Caco-2 (cell line): ENCODE measurements around the gene MLEC. TPM values are rescaled to one million over a fixed set of nuclear protein-coding genes. Genes with fewer than 3 reads are reported as not detected.

Experiments used
- BruUV-seq: library from RNA; stranded (reverse); fragments of 400-500 nt; replicated peaks from 2 replicates; lab custom pipeline; 2021; lab: Mats Ljungman, UMichigan
- CTCF ChIA-PET: fragments of 300-600 bp; sonication (Branson Sonifier 250); formaldehyde crosslinking; loops from one replicate; lab custom pipeline; 2022; ENCODE audit warnings: antibody characterized with exemption; lab: Charles Lee
- POLR2A ChIA-PET: fragments of 300-600 bp; sonication (Branson Sonifier 250); formaldehyde crosslinking; loops from one replicate; lab custom pipeline; 2022; ENCODE audit warnings: antibody characterized with exemption; lab: Charles Lee
- DNase-seq, 2 experiments: peaks; one replicate each; pipeline versions ENCODE4 v3.0.0 to v3.0.0-alpha.2; 2020 to 2022
- H3K27me3 ChIP-seq: replicated peaks from 2 replicates; pipeline ENCODE4 v1.6.0; 2011; ENCODE audit warnings: low read length; ENCODE audit not compliant: control insufficient read depth, insufficient read depth
- H3K36me3 ChIP-seq: 2 replicates; pipeline ENCODE4 v1.5.1; 2011; ENCODE audit warnings: low read length; ENCODE audit not compliant: control insufficient read depth, insufficient read depth
- H3K4me1 ChIP-seq: fragments of 250-450 bp; sonication (Bioruptor Pico); 2 replicates; pipeline ENCODE4 v1.5.1; 2020; ENCODE audit warnings: mild to moderate bottlenecking
- H3K4me3 ChIP-seq: 2 replicates; pipeline ENCODE4 v1.5.1; 2011; ENCODE audit warnings: low read depth, mild to moderate bottlenecking, control low read depth, low read length
- H3K9me3 ChIP-seq: fragments of 250-450 bp; sonication (Bioruptor Pico); 2 replicates; pipeline ENCODE4 v1.5.1; 2020; ENCODE audit warnings: mild to moderate bottlenecking, moderate library complexity
- H3K27ac Mint-ChIP-seq: one replicate; pipeline ENCODE4 v1.8.0; 2022; ENCODE audit warnings: mixed read lengths; ENCODE audit not compliant: unreplicated experiment
- H3K27me3 Mint-ChIP-seq: one replicate; pipeline ENCODE4 v1.8.0; 2022; ENCODE audit warnings: mixed read lengths; ENCODE audit not compliant: insufficient read depth, unreplicated experiment
- H3K36me3 Mint-ChIP-seq: one replicate; pipeline ENCODE4 v1.8.0; 2022; ENCODE audit warnings: mild to moderate bottlenecking, mixed read lengths; ENCODE audit not compliant: insufficient read depth, unreplicated experiment
- H3K4me1 Mint-ChIP-seq: one replicate; pipeline ENCODE4 v1.8.0; 2022; ENCODE audit warnings: low read depth, mixed read lengths; ENCODE audit not compliant: unreplicated experiment
- H3K4me3 Mint-ChIP-seq: one replicate; pipeline ENCODE4 v1.8.0; 2022; ENCODE audit warnings: mild to moderate bottlenecking, moderate library complexity, mixed read lengths; ENCODE audit not compliant: unreplicated experiment
- H3K9me3 Mint-ChIP-seq: one replicate; pipeline ENCODE4 v1.8.0; 2022; ENCODE audit warnings: mixed read lengths; ENCODE audit not compliant: unreplicated experiment
- CTCF ChIP-seq, 2 experiments: fragments of 200-600 bp in 1 of 2; IDR thresholded peaks; 1 replicate in 1 of 2; 2 replicates in 1 of 2; pipeline versions ENCODE4 v1.5.1 to v1.8.0; 2011 to 2022; ENCODE audit warnings: antibody characterized with exemption in 1 of 2, control low read depth in 1 of 2, inconsistent platforms in 1 of 2, low read depth in 1 of 2, low read length in 1 of 2, mild to moderate bottlenecking in 1 of 2, moderate library complexity in 1 of 2; ENCODE audit not compliant: insufficient read depth in 1 of 2, severe bottlenecking in 1 of 2, unreplicated experiment in 1 of 2
- intact Hi-C: fragments of 100-400 bp; cut with micrococcal nuclease; formaldehyde crosslinking; loops from one replicate; pipeline ENCODE4 v1.10.0; 2022; ENCODE audit not compliant: unreplicated experiment
- total RNA-seq: library from RNA; stranded (reverse); gene quantifications from 2 replicates; pipeline ENCODE4 v1.2.3, GENCODE V29; 2022

MLEC gene
- total RNA-seq, 1 experiment from 2014 or later = 150 TPM

- ChIA-PET POLR2A (no interaction called here), CTCF (no interaction called here)
- TF ChIP-seq CTCF (IDR thresholded peaks at IDR 0.05; ENCODE audit: insufficient read depth in 1 of 2, low read depth in 1 of 2, low read length in 1 of 2, severe bottlenecking in 1 of 2, unreplicated experiment in 1 of 2) = no peak
- intact Hi-C loops = no loop called here
- H3K4me1 Mint-ChIP-seq = peaks cover 6% of the 10 kb centered on the region
- H3K36me3 Mint-ChIP-seq = peaks cover 49% of the 10 kb centered on the region
- no peak overlapping the region for H3K27ac Mint-ChIP-seq
- H3K9me3 ChIP-seq = no peaks in the 10 kb centered on the region
- DNase-seq = no peak
- H3K27me3 ChIP-seq = no peaks in the 10 kb centered on the region
- H3K4me3 Mint-ChIP-seq = no peak overlapping the region
- no peaks in the 10 kb centered on the region for H3K27me3 Mint-ChIP-seq
- H3K4me1 ChIP-seq = peaks cover 9% of the 10 kb centered on the region
- H3K4me3 ChIP-seq = no peak overlapping the region
- H3K9me3 Mint-ChIP-seq = no peaks in the 10 kb centered on the region
- no peaks in the 10 kb centered on the region; the same call in none of the 2 replicates for H3K36me3 ChIP-seq
- BruUV-seq = no TSS peak
These were observed 25.7 kb downstream of the MLEC start for GRCh38 chr12:120712610-120713009.

- Mint-ChIP-seq H3K27ac (no peak overlapping the region), H3K36me3 (peaks cover 57% of the 10 kb centered on the region), H3K4me3 (no peak overlapping the region), H3K9me3 (no peaks in the 10 kb centered on the region), H3K4me1 (peaks cover 14% of the 10 kb centered on the region), H3K27me3 (no peaks in the 10 kb centered on the region)
- Histone ChIP-seq H3K4me3 (no peak overlapping the region), H3K27me3 (no peaks in the 10 kb centered on the region), H3K4me1 (peaks cover 15% of the 10 kb centered on the region), H3K36me3 (no peaks in the 10 kb centered on the region; the same call in none of the 2 replicates), H3K9me3 (no peaks in the 10 kb centered on the region)
- POLR2A ChIA-PET = no interaction called here
- peak; percentile 76 to 84 for DNase-seq
- CTCF ChIA-PET = interaction anchor here (0.8 kb wide), 2 partner anchors 65 to 164 kb away, joined by 3 to 4 read pairs; no protein-coding TSS in a partner anchor
- no TSS peak for BruUV-seq
- TF ChIP-seq CTCF (IDR thresholded peaks at IDR 0.05; ENCODE audit: insufficient read depth in 1 of 2, low read depth in 1 of 2, low read length in 1 of 2, severe bottlenecking in 1 of 2, unreplicated experiment in 1 of 2) = peak; percentile 70 to 90
- intact Hi-C loops = loop anchor here (1.0 kb wide), 3 partner anchors 27 to 131 kb away; partner anchors contain the start of gene MLEC
These were observed 27.0 kb downstream of the MLEC start for GRCh38 chr12:120713861-120714482.

- Mint-ChIP-seq H3K27ac (no peak overlapping the region), H3K4me1 (peaks cover 14% of the 10 kb centered on the region), H3K36me3 (peaks cover 70% of the 10 kb centered on the region), H3K27me3 (no peaks in the 10 kb centered on the region), H3K4me3 (no peak overlapping the region), H3K9me3 (no peaks in the 10 kb centered on the region)
- H3K36me3 ChIP-seq = peaks cover 8% of the 10 kb centered on the region
- no peak overlapping the region for H3K4me3 ChIP-seq
- H3K4me1 ChIP-seq = peaks cover 19% of the 10 kb centered on the region
- no peak for TF ChIP-seq CTCF (IDR thresholded peaks at IDR 0.05; ENCODE audit: insufficient read depth in 1 of 2, low read depth in 1 of 2, low read length in 1 of 2, severe bottlenecking in 1 of 2, unreplicated experiment in 1 of 2)
- POLR2A ChIA-PET = no interaction called here
- no peaks in the 10 kb centered on the region for H3K27me3 ChIP-seq
- intact Hi-C loops = no loop called here
- no TSS peak for BruUV-seq
- DNase-seq = no peak
- H3K9me3 ChIP-seq = no peaks in the 10 kb centered on the region
- CTCF ChIA-PET = no interaction called here
These were observed 31.1 kb downstream of the MLEC start for GRCh38 chr12:120718055-120718454.
